ENCODE measurements around the gene C10orf90. TPM values are rescaled to one million over a fixed set of nuclear protein-coding genes. Genes with fewer than 3 reads are reported as not detected.

Gene C10orf90
- total and polyA plus RNA-seq, 2 donors (not counting 3 experiments of a cell fraction or from before 2014, with no cell fraction given), result not detected

GRCh38 chr10:126611303-126611702 lies 59.2 kb downstream of the C10orf90 start:
- POLR2A ChIA-PET, result no interaction called here

More at GRCh38 chr10:126611303-126611702, 59.2 kb downstream of the C10orf90 start:
- H3K4me2 ChIP-seq (ENCODE audit: insufficient read depth, low read length), result no peak overlapping the region
- no peak overlapping the region for H2AFZ ChIP-seq (ENCODE audit: low read depth, low read length)
- no peaks in the 10 kb centered on the region for H3K9me3 ChIP-seq (replicated peaks; ENCODE audit: control insufficient read depth, insufficient read depth, low read length)
- DNase-seq (ENCODE audit: low read depth, low spot score) (no peak), FAIRE-seq (no peak)
- no TSS peak for BruUV-seq (replicated peaks)
- H3K9me1 ChIP-seq (replicated peaks; ENCODE audit: control insufficient read depth, extremely low read depth, insufficient read depth, low read length), result no peaks in the 10 kb centered on the region
- intact Hi-C loops (cut with micrococcal nuclease) (no loop called here), dilution Hi-C loops (cut with MboI; ENCODE audit: extremely low pct_ligation_motif_present, low sequenced_read_pairs) (no loop called here)
- no peak overlapping the region for H3K4me3 ChIP-seq (replicated peaks in 1 of 3; ENCODE audit: insufficient read depth in 1 of 3, low read depth in 1 of 3, low read length in 3 of 3)
- no peak for TF ChIP-seq CTCF (IDR thresholded peaks at IDR 0.05; ENCODE audit: extremely low read depth in 1 of 2, insufficient read depth in 1 of 2, low read depth in 1 of 2, low read length in 2 of 2)
- no peak for TF ChIP-seq POLR2AphosphoS5 (IDR thresholded peaks at IDR 0.05; ENCODE audit: insufficient read depth, low read depth, low read length)
- TF ChIP-seq MAX (IDR thresholded peaks at IDR 0.05; ENCODE audit: insufficient read depth, insufficient read length), result no peak
- TF ChIP-seq MYC (IDR thresholded peaks at IDR 0.05; ENCODE audit: low read depth, low read length), result no peak
- TF ChIP-seq GATA2 (IDR thresholded peaks at IDR 0.05; ENCODE audit: insufficient read depth, insufficient read length, low read depth, low read length), result no peak
- no peak for TF ChIP-seq EZH2 (IDR thresholded peaks at IDR 0.05; ENCODE audit: borderline replicate concordance, low read depth, low read length, severe bottlenecking)
- TF ChIP-seq POLR2A (IDR thresholded peaks at IDR 0.05; ENCODE audit: low read depth, low read length), result no peak
- TF ChIP-seq JUN (IDR thresholded peaks at IDR 0.05; ENCODE audit: borderline replicate concordance, insufficient read depth, insufficient read length, low read depth), result no peak
- TF ChIP-seq FOS (IDR thresholded peaks at IDR 0.05; ENCODE audit: borderline replicate concordance, insufficient read depth, low read length), result no peak
- CTCF ChIA-PET, result no interaction called here
- H3K4me1 ChIP-seq (ENCODE audit: control insufficient read depth, extremely low read depth, insufficient read depth, low read length), result no peaks in the 10 kb centered on the region
- H4K20me1 ChIP-seq (replicated peaks; ENCODE audit: control insufficient read depth, extremely low read depth, insufficient read depth, low read length), result no peaks in the 10 kb centered on the region
- no peaks in the 10 kb centered on the region for H3K27me3 ChIP-seq (ENCODE audit: control insufficient read depth in 2 of 2, insufficient read depth in 2 of 2, low read length in 2 of 2)
- no peak overlapping the region for H3K27ac ChIP-seq (ENCODE audit: insufficient read depth, low read depth, low read length)
- no peaks in the 10 kb centered on the region for H3K79me2 ChIP-seq (ENCODE audit: control insufficient read depth, insufficient read depth, low read length)
- H3K36me3 ChIP-seq (ENCODE audit: control insufficient read depth in 2 of 2, extremely low read depth in 1 of 2, insufficient read depth in 2 of 2, low read length in 2 of 2), result no peaks in the 10 kb centered on the region
- H3K9ac ChIP-seq (replicated peaks; ENCODE audit: extremely low read depth, insufficient read depth, low read length), result no peak overlapping the region
